HG02981 (cell line): Measurements from ENCODE around the gene TSSC4.

Experiments
- ATAC-seq: cut with Tn5 transposase; IDR thresholded peaks from one replicate; pipeline ENCODE4 v1.9.1; 2021; ENCODE audit warnings: mild to moderate bottlenecking, moderate library complexity; ENCODE audit not compliant: unreplicated experiment

Gene TSSC4

DNA sequence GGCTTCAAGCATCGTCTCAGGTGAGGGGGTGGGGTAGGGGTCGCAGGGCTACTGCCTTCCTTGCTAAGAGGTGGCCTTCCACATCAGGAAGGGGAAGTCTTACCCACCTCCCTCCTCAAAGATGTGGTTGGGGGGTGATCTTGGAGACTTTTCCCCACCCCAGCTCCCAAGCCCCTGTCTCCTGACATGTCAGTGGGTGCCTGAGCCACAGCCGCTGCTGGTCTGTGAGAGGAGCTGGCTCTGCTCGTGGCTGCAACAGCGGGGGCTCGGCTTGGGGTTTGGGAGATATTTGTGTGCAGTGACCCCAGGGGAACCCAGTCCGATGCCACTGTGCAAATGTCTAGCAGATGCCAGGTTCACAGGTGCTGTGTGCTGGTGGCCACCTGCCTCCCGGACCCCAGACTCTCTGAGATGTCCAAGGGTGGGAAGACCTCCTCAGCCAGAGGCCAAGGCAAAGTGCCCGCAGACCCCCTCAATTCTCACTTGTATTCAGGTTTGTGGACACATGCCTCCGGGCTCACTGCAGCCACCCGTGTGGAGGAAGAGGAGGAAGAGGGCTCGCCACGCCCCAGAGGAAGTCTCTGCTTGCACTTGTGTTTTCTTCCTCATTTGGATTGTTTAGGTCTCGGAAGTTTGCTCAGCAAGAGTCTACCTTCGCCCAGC is 46.2 kb downstream of the TSSC4 start:
- no peak for ATAC-seq

DNA sequence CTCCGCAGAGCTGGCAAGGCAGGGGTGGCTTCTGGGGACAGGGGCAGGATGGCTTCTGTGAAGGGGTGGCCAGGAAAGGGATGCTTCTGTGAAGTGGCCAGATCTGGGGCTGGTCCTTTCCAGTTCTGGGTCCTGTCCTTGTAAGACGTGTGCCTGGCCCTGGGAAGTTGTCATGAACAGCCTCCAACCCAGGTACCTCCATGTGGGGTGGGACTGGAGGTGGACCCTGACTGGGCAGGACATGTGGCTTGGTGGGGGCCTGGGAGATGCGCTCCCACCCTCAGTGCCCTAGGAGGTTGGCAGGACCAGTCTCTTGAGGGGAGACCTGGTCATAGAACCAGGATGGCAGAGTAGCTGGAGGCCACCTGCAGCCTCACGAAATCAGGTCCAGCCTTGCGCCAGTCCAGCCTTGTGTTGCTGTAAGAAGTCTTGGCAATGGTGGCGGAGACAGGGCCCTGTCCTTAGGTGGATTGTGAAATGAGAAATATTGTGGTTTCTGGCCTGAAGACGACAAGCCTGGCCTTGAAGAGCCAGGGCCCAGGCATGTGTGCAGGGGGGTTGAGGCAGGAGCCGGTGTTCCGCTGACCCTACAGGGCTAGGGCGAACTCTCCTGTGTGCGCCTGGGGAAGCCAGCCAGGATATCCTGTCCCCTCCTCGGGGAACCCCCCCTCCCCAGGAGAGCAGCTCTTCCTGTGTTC is 46.9 kb downstream of the TSSC4 start:
- no peak for ATAC-seq

DNA sequence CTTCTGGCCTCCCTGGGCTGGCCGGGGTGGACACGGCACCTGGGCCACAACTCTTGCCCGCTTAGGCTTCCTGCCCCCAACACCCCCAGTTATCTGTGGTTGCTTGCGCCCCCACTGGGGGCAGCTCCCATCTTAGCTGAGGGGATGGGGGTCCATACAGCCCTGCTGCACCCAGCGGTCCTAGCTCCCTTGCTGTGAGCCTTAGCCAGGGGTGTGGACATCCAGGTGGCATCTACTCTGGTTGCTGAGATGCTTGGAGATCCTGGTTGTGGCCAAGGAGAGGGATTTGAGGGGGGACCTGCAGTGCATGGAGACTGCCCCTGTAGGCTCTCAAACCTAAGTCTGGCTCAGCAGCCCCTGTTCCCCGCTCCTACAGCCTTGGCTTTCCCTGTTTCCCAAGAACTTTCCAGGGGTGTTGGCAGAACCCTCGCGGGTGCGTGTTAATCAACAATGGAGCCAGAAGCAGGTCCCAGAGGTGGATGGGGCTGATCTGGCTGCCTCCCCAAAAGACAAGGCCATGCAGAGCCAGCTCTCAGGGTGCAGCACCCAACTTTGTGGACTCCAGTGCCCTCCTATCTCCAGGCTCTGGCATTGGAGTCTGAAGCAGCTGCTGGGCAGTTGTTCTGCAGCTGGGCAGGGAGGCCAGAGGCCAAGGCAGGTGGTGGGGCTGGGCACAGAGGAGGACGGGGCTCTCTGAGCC is 47.6 kb downstream of the TSSC4 start:
- ATAC-seq, result no peak

DNA sequence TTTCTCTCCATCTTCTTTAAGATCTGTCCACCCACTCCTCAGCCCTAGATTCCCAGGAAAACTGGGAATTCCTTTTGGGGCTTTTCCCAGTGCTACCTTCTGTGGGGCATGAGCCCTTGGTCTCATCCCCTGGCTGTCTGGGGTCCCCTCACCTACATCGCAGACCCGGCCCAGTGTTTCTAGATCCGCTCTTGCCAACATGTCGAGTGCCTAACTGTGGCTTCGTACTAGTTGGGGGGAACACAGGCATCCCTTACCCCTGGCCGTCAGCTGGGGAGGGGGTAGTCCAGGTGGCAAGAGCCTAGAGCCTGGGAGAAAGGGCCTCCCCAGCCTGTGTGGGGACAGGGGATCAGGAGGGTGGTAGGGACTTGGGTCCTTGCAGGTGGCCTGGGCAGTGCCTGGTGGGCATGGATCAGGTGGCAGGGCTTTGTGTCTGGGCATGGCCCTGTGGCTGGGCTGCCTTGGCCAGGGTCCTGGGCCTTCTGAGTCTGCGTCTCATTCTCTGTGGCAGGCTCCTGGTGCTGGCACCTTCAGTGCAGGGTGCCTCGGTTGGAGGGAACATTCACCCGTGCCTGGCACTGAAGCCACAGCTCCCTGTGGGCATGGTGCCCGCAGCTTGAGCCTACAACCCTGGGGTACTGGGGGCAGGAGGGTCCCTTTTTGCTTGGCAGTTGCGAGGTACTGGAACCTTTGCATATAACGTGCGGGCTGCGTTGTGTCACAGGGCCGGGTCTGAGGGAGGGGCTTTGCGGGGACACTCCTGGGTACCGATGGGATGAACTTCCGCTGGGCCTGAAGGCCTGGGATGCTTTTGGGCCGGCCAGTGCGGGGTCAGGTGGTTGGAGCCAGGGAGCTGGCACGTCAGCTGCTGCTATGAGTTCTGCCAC is 48.4 kb downstream of the TSSC4 start:
- no peak for ATAC-seq

DNA sequence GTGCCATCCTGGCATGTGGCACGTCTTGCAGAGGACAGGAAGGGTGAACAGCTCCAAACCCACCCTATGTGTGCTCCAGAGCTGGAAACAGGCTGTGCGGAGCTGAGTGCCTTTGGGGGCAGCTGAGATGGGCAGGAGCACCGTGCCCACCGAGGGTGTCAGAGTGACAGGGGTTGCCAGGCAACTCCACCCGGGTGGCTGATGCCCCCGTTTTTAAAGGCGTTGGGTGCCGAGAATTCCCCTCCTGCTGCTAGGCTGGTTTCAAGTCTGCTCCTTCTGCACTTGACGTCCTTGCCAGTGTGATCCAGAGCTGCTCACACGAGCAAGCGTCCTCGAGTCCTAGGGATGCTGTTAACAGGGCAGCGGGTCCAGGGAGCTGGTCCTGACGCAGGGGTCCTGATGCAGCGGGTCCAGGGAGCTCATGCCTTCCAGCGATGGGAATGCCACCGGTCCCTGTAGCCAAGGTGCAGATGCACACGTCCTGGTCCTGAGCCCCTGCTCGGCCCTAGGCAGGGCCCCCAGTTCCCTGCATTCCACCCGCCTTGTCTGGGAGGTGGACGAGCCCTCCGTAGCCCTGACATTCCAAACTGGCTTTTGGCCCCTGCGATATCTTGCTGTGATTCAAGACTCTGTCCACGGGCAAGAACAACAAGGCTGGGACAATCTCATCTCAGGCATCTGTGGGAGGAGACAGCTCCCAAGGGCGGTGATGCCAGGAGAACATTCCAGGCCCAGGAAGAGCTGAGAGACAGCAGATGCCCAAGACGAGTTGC is 49.2 kb downstream of the TSSC4 start:
- ATAC-seq, result no peak

DNA sequence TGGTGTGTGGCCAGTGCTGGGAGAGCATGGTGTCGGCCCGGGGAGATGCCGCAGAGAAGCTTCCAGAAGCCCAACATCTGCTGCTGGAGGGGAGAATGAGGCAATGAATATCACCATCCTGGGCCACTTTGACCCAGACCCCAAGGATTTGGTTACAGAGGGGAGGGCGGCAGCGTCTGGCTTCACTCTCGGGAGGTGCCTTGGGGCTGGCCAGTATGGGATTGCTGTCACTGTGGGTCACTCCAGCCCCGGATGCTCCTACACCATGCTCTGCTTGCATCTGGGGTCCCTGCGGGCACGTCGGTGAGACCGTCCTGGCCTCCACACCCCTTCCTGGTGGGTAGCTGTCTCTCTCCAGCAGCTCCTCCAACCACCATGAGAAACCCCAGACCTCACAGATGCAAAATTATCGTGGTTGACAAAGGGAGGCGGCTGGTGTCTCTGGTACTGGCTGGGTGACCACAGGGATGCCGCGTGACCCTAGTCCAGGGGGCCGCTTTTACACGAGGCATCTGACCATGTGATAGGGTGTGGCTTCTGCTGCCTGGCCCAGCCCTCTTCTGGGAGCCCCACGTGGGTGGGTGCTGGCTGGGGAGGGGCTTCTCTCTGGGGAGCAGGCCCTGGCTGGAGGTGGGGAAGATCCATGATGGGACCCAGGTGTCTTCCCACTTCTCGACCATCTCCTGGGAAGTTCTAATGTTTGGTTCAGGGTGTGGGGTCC is 49.9 kb downstream of the TSSC4 start:
- ATAC-seq, result no peak

DNA sequence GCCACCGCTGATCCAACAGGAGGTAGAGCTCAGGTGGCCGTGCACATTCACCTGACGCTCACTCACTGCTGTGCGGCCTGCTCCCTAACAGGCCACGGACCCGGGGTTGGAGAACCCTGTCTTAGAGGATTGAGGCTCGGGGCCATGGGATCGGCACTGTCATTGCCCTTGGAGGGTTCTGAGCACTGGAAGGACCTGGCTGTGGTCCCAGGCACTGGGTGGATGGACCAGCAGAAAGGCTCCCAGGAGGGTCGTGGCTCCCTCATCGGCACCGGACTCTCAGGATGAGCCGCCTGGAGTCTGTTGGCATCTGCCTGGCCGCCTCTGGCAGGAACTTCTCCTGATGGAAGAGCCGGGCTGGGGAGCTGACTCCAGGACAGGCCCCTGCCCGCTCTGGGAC is 50.8 kb downstream of the TSSC4 start:
- ATAC-seq, result no peak

DNA sequence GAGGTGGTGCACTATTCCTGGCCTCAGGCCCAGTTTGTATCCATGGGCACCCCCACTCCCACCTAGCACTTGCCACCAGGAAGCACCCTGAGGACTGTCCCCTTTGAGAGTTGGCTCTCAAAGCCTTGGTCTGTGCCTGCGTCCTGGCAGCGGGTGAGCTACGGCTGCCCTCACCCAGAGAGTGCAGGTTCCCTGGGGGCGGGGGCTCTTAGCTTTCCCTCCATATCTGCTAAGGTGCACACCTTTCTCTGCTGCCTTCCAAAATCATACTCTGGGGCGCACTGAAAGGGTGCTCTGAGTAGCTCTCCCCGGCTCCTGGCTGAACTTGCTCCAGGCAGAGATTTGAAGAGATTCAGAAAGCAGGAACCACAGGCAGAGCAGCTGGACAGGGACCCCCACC is 51.4 kb downstream of the TSSC4 start:
- ATAC-seq, result no peak

DNA sequence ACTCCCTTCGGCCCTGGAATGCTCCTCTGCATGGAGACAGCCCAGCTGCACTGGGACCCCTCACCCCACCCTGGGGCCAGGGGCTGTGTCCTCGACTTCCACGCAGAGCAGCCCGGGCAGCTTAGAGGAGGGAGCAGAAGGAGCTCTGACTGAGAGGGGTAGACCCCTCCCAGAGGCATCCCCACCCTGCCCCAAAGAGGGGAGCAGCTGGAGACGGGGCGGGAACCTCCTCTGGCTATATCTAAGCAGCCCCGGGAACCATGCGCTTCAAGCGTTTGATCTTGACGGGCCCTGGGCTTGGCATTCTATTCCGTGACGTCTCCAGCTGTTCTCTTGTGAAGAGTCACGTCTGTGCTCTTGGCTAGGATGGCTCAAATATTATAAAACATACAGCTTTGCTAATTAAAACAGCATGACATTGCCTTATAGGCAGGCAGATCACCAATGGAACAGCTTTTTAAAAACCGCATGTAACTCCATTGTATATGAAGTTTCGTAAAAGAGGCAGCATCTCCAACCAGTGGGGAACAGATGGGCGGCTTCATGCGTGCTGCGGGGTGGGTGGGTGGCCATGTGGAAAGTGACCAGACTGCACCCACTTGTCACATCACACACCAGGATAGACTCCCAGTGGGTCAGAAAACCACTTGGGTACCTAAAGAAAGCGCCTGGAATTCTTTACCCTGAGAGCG is 51.9 kb downstream of the TSSC4 start:
- no peak for ATAC-seq

DNA sequence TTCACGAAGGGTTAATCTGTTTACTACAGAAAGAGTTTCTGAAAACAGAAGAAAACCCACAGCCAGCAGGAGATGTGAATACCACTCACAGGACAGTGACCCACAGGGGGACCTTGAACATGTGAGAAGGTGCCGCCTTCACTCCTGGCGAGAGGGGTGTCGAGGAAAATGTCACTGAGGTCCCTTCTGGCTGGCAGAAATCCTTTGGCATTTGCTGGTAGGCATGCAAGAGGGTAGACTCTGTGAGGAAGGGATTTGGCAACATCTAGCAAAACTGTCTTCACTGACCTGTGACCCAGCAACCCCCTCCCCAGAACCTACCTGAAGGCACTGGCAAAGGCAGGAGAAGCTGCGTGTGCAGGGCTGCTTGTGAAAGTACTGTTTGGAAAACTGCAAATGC is 52.9 kb downstream of the TSSC4 start:
- ATAC-seq, result no peak
